IMR-90 (cell line): ENCODE results near the gene RGMA. TPM values are rescaled to one million over a fixed set of nuclear protein-coding genes. Genes with fewer than 3 reads are reported as not detected.

Experiments used
- ATAC-seq: fragments of 200-7000 bp; cut with Tn5 transposase; 2 replicates; pipeline ENCODE4 v1.9.1; 2020; ENCODE audit warnings: low read depth, mild to moderate bottlenecking, moderate library complexity
- BruUV-seq: library from RNA; stranded (reverse); fragments of 400-500 nt; replicated peaks from 2 replicates; lab custom pipeline; 2021; lab: Mats Ljungman, UMichigan
- CTCF ChIA-PET: fragments of 300-600 bp; formaldehyde crosslinking; extraction: SDS; loops from one replicate; lab custom pipeline; 2021; ENCODE audit warnings: antibody characterized with exemption; lab: Yijun Ruan, JAX
- POLR2A ChIA-PET: fragments of 300-600 bp; sonication (Branson Sonifier 250); formaldehyde crosslinking; loops from one replicate; lab custom pipeline; 2022; ENCODE audit warnings: antibody characterized with exemption; ENCODE audit not compliant: unreplicated experiment; lab: Charles Lee
- DNase-seq: peaks from one replicate; pipeline ENCODE4 v3.0.0; 2013
- H2AFZ ChIP-seq: replicated peaks from 2 replicates; pipeline ENCODE3; 2013; ENCODE audit warnings: low read length, mild to moderate bottlenecking; ENCODE audit not compliant: poor library complexity
- H2AK5ac ChIP-seq: 2 replicates; pipeline ENCODE4 v1.6.1; 2013; ENCODE audit warnings: low read depth, low read length, inconsistent platforms
- H2AK9ac ChIP-seq: replicated peaks from 2 replicates; pipeline ENCODE3; 2013; ENCODE audit warnings: mild to moderate bottlenecking, low read depth, low read length, moderate library complexity; ENCODE audit not compliant: poor library complexity
- H2BK120ac ChIP-seq: 2 replicates; pipeline ENCODE4 v1.6.1; 2013; ENCODE audit warnings: low read depth, low read length, inconsistent platforms
- H2BK15ac ChIP-seq: 3 replicates; pipeline ENCODE4 v1.6.1; 2013; ENCODE audit warnings: low read depth, low read length, inconsistent platforms
- H2BK20ac ChIP-seq: 2 replicates; pipeline ENCODE4 v1.6.1; 2013; ENCODE audit warnings: low read depth, mild to moderate bottlenecking, inconsistent platforms, low read length, moderate library complexity
- H2BK5ac ChIP-seq: 2 replicates; pipeline ENCODE4 v1.6.1; 2013; ENCODE audit warnings: mild to moderate bottlenecking, low read depth, low read length, inconsistent platforms; ENCODE audit not compliant: poor library complexity, severe bottlenecking
- H3K14ac ChIP-seq: replicated peaks from 2 replicates; pipeline ENCODE4 v1.6.1; 2013; ENCODE audit warnings: low read depth, low read length, inconsistent platforms
- H3K18ac ChIP-seq: 2 replicates; pipeline ENCODE4 v1.6.1; 2013; ENCODE audit warnings: low read depth, low read length, control low read depth
- H3K23ac ChIP-seq: 2 replicates; pipeline ENCODE4 v1.6.1; 2013; ENCODE audit warnings: low read depth, low read length, inconsistent platforms
- H3K27ac ChIP-seq: 2 replicates; pipeline ENCODE4 v1.5.1; 2013; ENCODE audit warnings: mild to moderate bottlenecking, control low read depth, low read length; ENCODE audit not compliant: insufficient read depth
- H3K27me3 ChIP-seq: 2 replicates; pipeline ENCODE4 v1.6.1; 2013; ENCODE audit warnings: low read length; ENCODE audit not compliant: control insufficient read depth, insufficient read depth
- H3K36me3 ChIP-seq: 2 replicates; pipeline ENCODE4 v1.6.1; 2013; ENCODE audit warnings: low read length, mixed read lengths; ENCODE audit not compliant: control insufficient read depth, insufficient read depth
- H3K4ac ChIP-seq: 2 replicates; pipeline ENCODE4 v1.6.1; 2013; ENCODE audit warnings: low read depth, low read length, inconsistent platforms
- H3K4me1 ChIP-seq: 2 replicates; pipeline ENCODE4 v1.6.1; 2013; ENCODE audit warnings: low read length, mixed read lengths; ENCODE audit not compliant: control insufficient read depth, insufficient read depth
- H3K4me2 ChIP-seq: 2 replicates; pipeline ENCODE4 v1.6.1; 2013; ENCODE audit warnings: low read depth, mild to moderate bottlenecking, control low read depth, low read length, moderate library complexity
- H3K4me3 ChIP-seq: 2 replicates; pipeline ENCODE4 v1.5.1; 2013; ENCODE audit warnings: low read depth, mild to moderate bottlenecking, control low read depth, low read length, moderate library complexity; ENCODE audit not compliant: insufficient read depth
- H3K56ac ChIP-seq: 2 replicates; pipeline ENCODE4 v1.6.1; 2013; ENCODE audit warnings: low read length, inconsistent platforms; ENCODE audit not compliant: insufficient read depth; ENCODE audit errors: extremely low read depth
- H3K79me1 ChIP-seq, 2 experiments: 2 replicates each; pipeline ENCODE4 v1.6.1; 2013; ENCODE audit warnings: low read length in 2 of 2, inconsistent platforms in 1 of 2, low read depth in 1 of 2
- H3K9ac ChIP-seq: 2 replicates; pipeline ENCODE4 v1.6.1; 2013; ENCODE audit warnings: low read depth, low read length, control low read depth
- H3K9me1 ChIP-seq: 2 replicates; pipeline ENCODE4 v1.6.1; 2013; ENCODE audit warnings: low read length, inconsistent platforms; ENCODE audit not compliant: insufficient read depth
- H3K9me3 ChIP-seq: 2 replicates; pipeline ENCODE4 v1.6.1; 2013; ENCODE audit warnings: low read length; ENCODE audit not compliant: control insufficient read depth, insufficient read depth
- H4K20me1 ChIP-seq: 2 replicates; pipeline ENCODE4 v1.6.1; 2013; ENCODE audit warnings: low read length, inconsistent platforms; ENCODE audit not compliant: insufficient read depth
- H4K5ac ChIP-seq: 2 replicates; pipeline ENCODE4 v1.6.1; 2013; ENCODE audit warnings: mild to moderate bottlenecking, low read depth, low read length, control low read depth
- H4K8ac ChIP-seq, 2 experiments: 2 replicates each; pipeline ENCODE4 v1.6.1; 2013; ENCODE audit warnings: low read depth in 2 of 2, low read length in 2 of 2, control low read depth in 1 of 2, inconsistent platforms in 1 of 2
- H4K91ac ChIP-seq: 2 replicates; pipeline ENCODE4 v1.6.1; 2013; ENCODE audit warnings: low read depth, low read length, inconsistent platforms; ENCODE audit not compliant: insufficient read depth
- BHLHE40 ChIP-seq: fragments of 150-350 bp; IDR thresholded peaks from 2 replicates; pipeline ENCODE4 v1.6.1; 2016; ENCODE audit warnings: mild to moderate bottlenecking, low read depth, low read length
- CEBPB ChIP-seq: IDR thresholded peaks from 2 replicates; pipeline ENCODE4 v1.6.1; 2012; ENCODE audit warnings: low read depth, low read length, improper control_type of control experiment
- CTCF ChIP-seq: conservative IDR thresholded peaks from 2 replicates; pipeline ENCODE4 v1.5.1; 2012; ENCODE audit warnings: mild to moderate bottlenecking, low read depth, low read length, improper control_type of control experiment
- ELK1 ChIP-seq: fragments of 150-350 bp; IDR thresholded peaks from 2 replicates; pipeline ENCODE4 v1.6.1; 2016; ENCODE audit warnings: low read depth, mild to moderate bottlenecking, low read length, moderate library complexity, borderline replicate concordance
- FOS ChIP-seq: fragments of 150-350 bp; IDR thresholded peaks from 2 replicates; pipeline ENCODE4 v1.6.1; 2016; ENCODE audit warnings: low read depth, low read length
- MAZ ChIP-seq: IDR thresholded peaks from 2 replicates; pipeline ENCODE4 v1.6.1; 2012; ENCODE audit warnings: low read depth, mild to moderate bottlenecking, low read length, improper control_type of control experiment, moderate library complexity, borderline replicate concordance
- NFE2L2 ChIP-seq: fragments of 150-350 bp; IDR thresholded peaks from 2 replicates; pipeline ENCODE4 v1.6.1; 2016; ENCODE audit warnings: low read depth, mild to moderate bottlenecking, low read length
- RCOR1 ChIP-seq: IDR thresholded peaks from 2 replicates; pipeline ENCODE4 v1.6.1; 2012; ENCODE audit warnings: mild to moderate bottlenecking, low read length, improper control_type of control experiment; ENCODE audit not compliant: insufficient replicate concordance
- RFX5 ChIP-seq: IDR thresholded peaks from 2 replicates; pipeline ENCODE4 v1.8.0; 2012; ENCODE audit warnings: low read depth, mild to moderate bottlenecking, low read length, moderate library complexity
- WGBS, 2 experiments: methylation state at CpG; one replicate each; pipeline versions ENCODE4 v1.1.5 to v1.1.7; 2013; ENCODE audit warnings: missing lambda C conversion rate in 2 of 2; ENCODE audit not compliant: insufficient read length in 1 of 2; ENCODE audit errors: extremely low coverage in 2 of 2; 5-methylcytosine and 5-hydroxymethylcytosine counted together
- dilution Hi-C: fragments of 300-500 bp; cut with HindIII; formaldehyde crosslinking; loops from one replicate; pipeline ENCODE4 v1.14.3; 2018; ENCODE audit warnings: low sequenced_read_pairs; ENCODE audit not compliant: unreplicated experiment
- in situ Hi-C: fragments of 300-500 bp; cut with MboI; formaldehyde crosslinking; loops from 3 replicates; pipeline ENCODE4 v1.14.3; 2019; ENCODE audit warnings: low sequenced_read_pairs, inconsistent platforms, mixed read lengths
- intact Hi-C: fragments of 100-400 bp; cut with micrococcal nuclease; formaldehyde crosslinking; loops from 2 replicates; pipeline ENCODE4 v1.10.0; 2022
- polyA plus RNA-seq, 3 experiments: library from polyadenylated mRNA; depleted of rRNA; stranded (reverse); fragments of >200 nt; gene quantifications; 2 replicates each; pipeline ENCODE4 v1.2.3, GENCODE V29; 2012; ENCODE audit warnings: low replicate concordance in 1 of 3
- total RNA-seq: library from RNA; depleted of rRNA; stranded (reverse); fragments of >200 nt; gene quantifications from 2 replicates; pipeline ENCODE4 v1.2.3, GENCODE V29; 2012

RGMA gene
- total and polyA plus RNA-seq, 2 of the 4 experiments (the other 2 are of a cell fraction) = 0.18 to 0.26 TPM

- H3K9ac ChIP-seq = no peak overlapping the region
- no peak overlapping the region for H3K56ac ChIP-seq
- no peaks in the 10 kb centered on the region; the same call in 1 of the 2 replicates for H3K4me1 ChIP-seq
- H3K9me3 ChIP-seq = no peaks in the 10 kb centered on the region
- no peak overlapping the region for H4K5ac ChIP-seq
- no peak overlapping the region for H3K27ac ChIP-seq
- no peak overlapping the region for H3K4ac ChIP-seq
- intact Hi-C loops (no loop called here), dilution Hi-C loops (no loop called here), in situ Hi-C loops (no loop called here)
- H2AK9ac ChIP-seq = no peak overlapping the region
- no peaks in the 10 kb centered on the region for H4K20me1 ChIP-seq
- peaks cover 24% of the 10 kb centered on the region for H3K27me3 ChIP-seq
- no peak overlapping the region for H3K4me3 ChIP-seq
- H3K18ac ChIP-seq = no peak overlapping the region
- H2BK15ac ChIP-seq = no peak overlapping the region
- 67% methylated on average over 5 of the region's 7 CpGs; no CpG with 5 or more reads in 1 of the 2 experiments for WGBS, 2 experiments
- no peaks in the 10 kb centered on the region for H3K79me1 ChIP-seq
- TF ChIP-seq RFX5 (no peak), BHLHE40 (no peak), ELK1 (no peak), RCOR1 (no peak), CEBPB (no peak), CTCF (no peak), MAZ (no peak), NFE2L2 (no peak), FOS (no peak)
- H3K14ac ChIP-seq = no peak overlapping the region
- no peak overlapping the region for H4K91ac ChIP-seq
- H3K9me1 ChIP-seq = no peaks in the 10 kb centered on the region
- no peak overlapping the region for H2BK5ac ChIP-seq
- H2AK5ac ChIP-seq = no peak overlapping the region
- H3K4me2 ChIP-seq = no peak overlapping the region
- H3K36me3 ChIP-seq = no peaks in the 10 kb centered on the region
- BruUV-seq = no TSS peak
- ChIA-PET CTCF (interaction anchor here (0.6 kb wide), 1 partner anchor 272 kb away, joined by 4 read pairs; no protein-coding TSS in a partner anchor), POLR2A (no interaction called here)
- no peak overlapping the region for H2BK120ac ChIP-seq
- ATAC-seq (no peak), DNase-seq (no peak)
- no peak overlapping the region for H2AFZ ChIP-seq
- no peak overlapping the region for H2BK20ac ChIP-seq
- H4K8ac ChIP-seq = no peak overlapping the region
- H3K23ac ChIP-seq = no peak overlapping the region
These were observed 22.0 kb downstream of the RGMA start for GRCh38 chr15:93066834-93067648.
